GM12874 (cell line): ENCODE measurements around the gene FAM216B.

Experiments
- CTCF ChIP-seq: IDR thresholded peaks from 2 replicates; pipeline ENCODE4 v1.5.1; 2011; ENCODE audit warnings: low read depth, mild to moderate bottlenecking, control low read depth, low read length, moderate library complexity; ENCODE audit not compliant: insufficient read depth

FAM216B gene

GRCh38 chr13:42781352-42781751 is at the start of gene FAM216B:
Gene FAM216B, plus strand, starts transcription at chr13:42781584. Its CDS starts 2,484 bp downstream, at chr13:42784068.
- TF ChIP-seq CTCF: no peak

DNA sequence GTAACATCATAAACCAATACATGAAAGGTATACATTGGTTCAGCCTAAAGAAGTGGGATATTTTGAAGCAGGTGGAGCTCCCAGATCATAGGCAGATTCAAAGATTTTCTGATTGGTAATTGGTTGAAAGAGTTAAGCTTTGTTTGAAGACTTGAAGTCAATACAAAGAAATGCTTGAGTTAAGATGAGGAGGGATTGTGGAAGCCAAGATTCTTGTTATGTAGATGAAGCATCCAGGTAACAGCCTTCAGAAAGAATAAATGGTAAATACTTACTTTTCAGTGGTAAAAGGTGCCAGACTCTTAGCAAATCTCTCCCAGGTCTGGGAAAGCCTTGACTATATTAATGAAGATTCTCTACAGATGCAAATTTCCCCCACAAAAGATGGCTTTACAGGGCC is 49.3 kb upstream of the FAM216B start:
- no peak for TF ChIP-seq CTCF

DNA sequence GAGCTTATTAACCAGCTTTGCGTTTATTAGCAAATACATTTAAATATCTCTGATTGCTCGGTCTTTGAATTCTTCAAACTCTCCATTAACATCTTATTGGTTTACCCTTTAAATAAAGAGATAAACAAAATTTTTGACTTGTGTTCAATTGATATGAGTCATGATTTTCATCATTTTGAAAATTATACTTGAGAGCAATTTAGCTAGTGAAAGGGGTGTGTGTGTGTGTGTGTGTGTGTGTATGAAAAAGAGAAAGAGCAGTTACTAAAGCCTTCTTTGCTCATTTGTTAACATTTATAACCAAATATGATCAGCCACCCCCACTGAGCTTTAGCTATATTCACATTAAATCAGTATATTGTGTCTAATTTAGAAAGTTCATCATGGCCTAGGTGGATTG is 48.3 kb upstream of the FAM216B start:
- TF ChIP-seq CTCF: no peak

DNA sequence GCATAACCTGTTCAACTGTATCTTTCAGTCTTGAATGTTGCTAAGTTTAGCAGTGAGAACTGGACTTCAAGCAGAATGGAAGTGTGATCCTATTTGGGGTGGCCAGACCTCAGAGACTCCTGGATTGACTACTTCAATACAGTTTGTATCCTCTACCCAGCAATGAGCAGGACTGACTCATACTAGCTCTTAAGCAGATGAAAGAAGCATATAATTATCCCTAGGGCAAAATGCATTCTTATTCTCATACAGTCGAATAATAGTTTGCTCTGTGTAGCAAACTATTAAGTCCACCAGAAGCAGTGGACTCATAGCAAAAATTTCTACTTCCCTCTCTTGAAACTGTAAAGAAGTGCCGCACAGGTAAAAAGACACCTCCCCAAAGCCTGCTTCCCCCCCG is 46.4 kb upstream of the FAM216B start:
- no peak for TF ChIP-seq CTCF

GRCh38 chr13:42740753-42741152 is 40.6 kb upstream of the FAM216B start:
- no peak for TF ChIP-seq CTCF

DNA sequence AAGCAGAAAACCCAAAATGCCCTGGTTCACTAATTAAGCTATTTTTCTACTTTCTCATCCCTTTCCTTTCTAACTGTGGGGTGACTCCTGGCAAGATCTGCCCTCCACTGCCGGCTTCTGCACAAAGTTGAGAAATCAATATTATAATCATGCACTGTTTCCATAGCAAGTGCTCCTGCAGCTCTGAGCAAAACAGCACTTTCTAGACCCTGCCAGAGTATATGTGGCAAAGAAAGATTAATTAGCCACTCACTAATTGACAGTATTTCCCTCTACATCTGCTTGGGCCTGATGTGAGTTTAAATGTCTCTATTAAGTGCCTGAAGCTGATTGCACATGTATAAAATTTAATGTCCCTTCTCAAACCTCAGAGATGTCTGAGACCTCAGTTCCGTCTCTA is 39.5 kb upstream of the FAM216B start:
- no peak for TF ChIP-seq CTCF

DNA sequence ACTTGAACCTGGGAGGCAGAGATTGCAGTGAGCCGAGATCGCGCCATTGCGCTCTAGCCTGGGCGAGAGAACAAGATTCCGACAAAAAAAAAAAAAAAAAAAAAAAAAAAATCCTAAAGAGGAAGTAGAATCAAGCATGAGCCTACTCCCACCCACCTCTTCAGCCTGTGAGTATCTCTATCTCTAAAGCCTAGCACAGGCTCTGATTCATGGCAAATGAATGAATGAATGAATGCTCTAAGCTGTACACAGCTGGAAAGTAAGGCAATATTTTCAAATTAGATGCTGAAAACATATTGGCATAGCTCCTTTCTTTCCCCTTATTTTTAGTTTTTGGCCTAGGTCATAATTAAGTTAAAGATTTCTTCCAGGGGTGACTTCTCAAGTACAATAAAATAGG is 35.7 kb upstream of the FAM216B start:
- no peak for TF ChIP-seq CTCF

- TF ChIP-seq CTCF: no peak
Measured at GRCh38 chr13:42746866-42747265, 34.5 kb upstream of the FAM216B start.
